Stimulated activated memory B cell treated with anti-CD40 and anti-IgM and Interleukin-4, amounts not matched to agents 10 μg/mL and 1 μg/mL and 100 μg/mL, for 72 hours (primary cell): ENCODE data around the gene ZBTB16.

ENCODE experiments used
- ATAC-seq: fragments of 150-1000 bp; cut with Tn5 transposase; 2 replicates; pipeline ENCODE4 v1.10.0; 2021
- H3K27ac Mint-ChIP-seq: one replicate; pipeline ENCODE4 v1.8.0; 2022; ENCODE audit warnings: mild to moderate bottlenecking, mixed read lengths
- H3K27me3 Mint-ChIP-seq: one replicate; pipeline ENCODE4 v1.8.0; 2022; ENCODE audit warnings: mixed read lengths
- H3K36me3 Mint-ChIP-seq: one replicate; pipeline ENCODE4 v1.8.0; 2022; ENCODE audit warnings: mixed read lengths
- H3K4me1 Mint-ChIP-seq: one replicate; pipeline ENCODE4 v1.8.0; 2022; ENCODE audit warnings: mixed read lengths
- H3K4me3 Mint-ChIP-seq: one replicate; pipeline ENCODE4 v1.8.0; 2022; ENCODE audit warnings: mild to moderate bottlenecking, moderate library complexity, mixed read lengths
- H3K9me3 Mint-ChIP-seq: one replicate; pipeline ENCODE4 v1.8.0; 2022; ENCODE audit warnings: mixed read lengths

ZBTB16 gene

DNA sequence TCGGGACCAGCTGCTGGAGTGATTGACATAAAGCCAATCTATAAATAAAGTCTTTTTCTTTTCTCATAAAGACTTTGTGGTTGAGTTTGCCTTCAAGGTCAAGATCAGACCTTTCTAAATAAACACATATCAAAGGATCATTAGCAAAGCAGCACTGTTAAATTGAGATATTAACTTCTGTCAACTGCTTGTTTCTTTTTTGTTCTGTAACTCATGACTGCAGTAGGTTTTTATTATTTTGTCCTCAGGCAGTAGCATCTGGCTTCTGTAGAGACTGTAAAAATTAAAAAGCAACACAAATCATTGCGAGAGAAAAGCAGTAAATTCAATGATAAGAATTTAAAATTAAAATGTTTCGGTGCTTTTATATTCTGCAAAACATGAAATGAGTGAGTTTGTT lies 159.0 kb downstream of the ZBTB16 start:
- no peak for ATAC-seq
- H3K9me3 Mint-ChIP-seq = no peaks in the 10 kb centered on the region
- H3K27ac Mint-ChIP-seq = no peak overlapping the region
- H3K27me3 Mint-ChIP-seq = no peaks in the 10 kb centered on the region
- peaks cover 20% of the 10 kb centered on the region for H3K4me1 Mint-ChIP-seq
- H3K36me3 Mint-ChIP-seq = no peaks in the 10 kb centered on the region
- H3K4me3 Mint-ChIP-seq = no peak overlapping the region

DNA sequence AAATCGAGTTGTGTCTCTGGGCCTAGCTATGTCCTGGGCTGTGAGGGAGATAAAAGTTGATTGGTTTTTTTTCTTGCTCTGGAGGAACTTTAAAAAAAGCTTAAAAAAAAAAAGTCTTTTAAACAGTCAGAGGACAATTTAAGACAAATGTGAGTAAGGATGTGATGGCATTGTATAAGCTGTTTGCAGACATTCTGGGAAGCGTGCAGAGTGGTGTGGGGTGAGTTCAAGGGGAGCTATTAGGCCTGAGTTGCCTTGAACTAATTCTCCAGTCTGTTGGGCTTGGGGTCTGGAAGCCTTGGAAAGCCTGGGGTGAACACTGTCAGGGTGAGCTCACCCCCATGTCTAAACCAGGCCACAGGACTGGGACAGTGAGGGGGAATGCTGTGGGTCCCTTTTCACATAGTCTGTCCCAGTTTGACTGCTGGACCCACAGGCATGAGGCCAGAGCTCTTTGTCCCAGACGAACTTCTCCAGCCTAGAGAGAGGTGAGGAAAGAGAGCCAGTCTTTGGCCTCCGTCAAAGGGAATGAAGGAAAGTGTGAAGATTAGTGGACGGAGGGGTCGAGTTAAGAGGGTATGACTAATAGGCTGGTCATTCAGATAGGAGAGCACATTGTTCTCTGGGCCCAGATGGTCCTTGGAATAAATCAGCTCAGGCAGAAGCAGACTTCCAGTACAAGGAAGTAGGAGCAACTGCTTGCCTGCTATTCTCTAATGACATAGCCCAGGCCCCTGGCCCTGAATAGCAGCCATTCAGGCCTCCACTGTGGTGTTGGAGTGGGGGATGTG lies 160.2 kb downstream of the ZBTB16 start:
- peaks cover 20% of the 10 kb centered on the region for H3K4me1 Mint-ChIP-seq
- no peak overlapping the region for H3K4me3 Mint-ChIP-seq
- no peak overlapping the region for H3K27ac Mint-ChIP-seq
- no peak for ATAC-seq
- H3K36me3 Mint-ChIP-seq = no peaks in the 10 kb centered on the region
- no peaks in the 10 kb centered on the region for H3K9me3 Mint-ChIP-seq
- H3K27me3 Mint-ChIP-seq = no peaks in the 10 kb centered on the region

DNA sequence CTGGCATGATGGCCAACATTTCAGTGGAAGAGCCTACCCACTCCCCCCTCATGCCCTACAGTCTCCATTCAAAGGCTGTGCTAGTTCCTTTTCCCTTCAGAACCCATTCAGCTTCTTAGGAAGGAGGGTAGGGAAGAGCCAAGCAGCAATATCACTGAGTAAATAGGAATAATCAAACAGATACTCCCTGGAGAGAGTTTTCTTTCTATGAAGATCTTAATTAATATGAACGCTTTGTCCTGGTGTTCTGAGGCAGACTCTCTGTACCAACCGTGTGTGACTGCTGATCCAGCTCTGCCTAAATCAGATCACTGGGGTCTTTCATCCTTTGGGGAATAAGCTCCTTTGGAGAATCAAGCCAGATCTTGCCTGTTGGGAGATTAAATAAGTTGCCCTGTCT lies 161.5 kb downstream of the ZBTB16 start:
- H3K36me3 Mint-ChIP-seq = no peaks in the 10 kb centered on the region
- ATAC-seq = no peak
- no peaks in the 10 kb centered on the region for H3K27me3 Mint-ChIP-seq
- H3K9me3 Mint-ChIP-seq = no peaks in the 10 kb centered on the region
- peaks cover 22% of the 10 kb centered on the region for H3K4me1 Mint-ChIP-seq
- no peak overlapping the region for H3K4me3 Mint-ChIP-seq
- no peak overlapping the region for H3K27ac Mint-ChIP-seq

DNA sequence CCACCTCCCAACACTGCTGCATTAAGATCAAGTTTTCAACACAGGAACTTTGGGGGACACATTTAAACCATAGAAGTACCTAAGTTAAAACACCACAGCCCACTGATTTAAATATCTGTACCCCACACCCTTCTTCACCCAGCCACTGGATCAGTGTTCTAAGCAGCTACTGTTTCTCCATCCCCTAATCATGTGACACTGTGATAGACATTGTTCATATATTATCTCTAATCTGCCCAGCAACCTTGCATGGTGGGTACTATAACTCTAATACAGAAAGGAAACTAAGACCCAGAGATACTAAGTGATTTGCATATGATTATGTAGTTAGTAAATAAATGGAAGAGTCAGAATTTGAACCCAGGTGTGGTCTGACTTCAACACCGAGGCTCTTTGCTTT lies 166.2 kb downstream of the ZBTB16 start:
- ATAC-seq = no peak
- no peaks in the 10 kb centered on the region for H3K36me3 Mint-ChIP-seq
- no peak overlapping the region for H3K4me3 Mint-ChIP-seq
- peaks cover 14% of the 10 kb centered on the region for H3K4me1 Mint-ChIP-seq
- no peak overlapping the region for H3K27ac Mint-ChIP-seq
- peaks cover 3% of the 10 kb centered on the region for H3K27me3 Mint-ChIP-seq
- no peaks in the 10 kb centered on the region for H3K9me3 Mint-ChIP-seq

DNA sequence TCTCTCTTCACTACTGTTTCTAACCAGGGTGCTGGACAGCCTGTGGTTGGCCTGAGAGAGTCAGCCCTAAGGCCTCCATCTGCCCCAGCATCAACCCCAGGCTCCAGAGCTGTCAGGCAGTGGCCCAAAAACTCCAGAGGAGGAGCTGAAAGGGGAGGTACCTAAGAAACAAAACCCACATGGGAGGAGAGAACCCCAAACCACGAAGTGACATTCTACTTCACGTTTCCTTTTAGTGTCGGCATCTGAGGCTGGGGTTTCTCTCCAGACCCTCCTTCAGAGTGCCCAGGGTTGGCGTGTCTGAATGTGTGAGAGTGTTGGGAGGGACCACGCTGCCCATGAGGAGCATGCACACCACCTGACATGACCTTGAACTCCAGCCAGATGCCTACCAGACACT lies 166.8 kb downstream of the ZBTB16 start:
- H3K36me3 Mint-ChIP-seq = no peaks in the 10 kb centered on the region
- H3K9me3 Mint-ChIP-seq = no peaks in the 10 kb centered on the region
- ATAC-seq = no peak
- H3K27me3 Mint-ChIP-seq = peaks cover 10% of the 10 kb centered on the region
- H3K4me1 Mint-ChIP-seq = peaks cover 14% of the 10 kb centered on the region
- H3K4me3 Mint-ChIP-seq = no peak overlapping the region
- no peak overlapping the region for H3K27ac Mint-ChIP-seq

DNA sequence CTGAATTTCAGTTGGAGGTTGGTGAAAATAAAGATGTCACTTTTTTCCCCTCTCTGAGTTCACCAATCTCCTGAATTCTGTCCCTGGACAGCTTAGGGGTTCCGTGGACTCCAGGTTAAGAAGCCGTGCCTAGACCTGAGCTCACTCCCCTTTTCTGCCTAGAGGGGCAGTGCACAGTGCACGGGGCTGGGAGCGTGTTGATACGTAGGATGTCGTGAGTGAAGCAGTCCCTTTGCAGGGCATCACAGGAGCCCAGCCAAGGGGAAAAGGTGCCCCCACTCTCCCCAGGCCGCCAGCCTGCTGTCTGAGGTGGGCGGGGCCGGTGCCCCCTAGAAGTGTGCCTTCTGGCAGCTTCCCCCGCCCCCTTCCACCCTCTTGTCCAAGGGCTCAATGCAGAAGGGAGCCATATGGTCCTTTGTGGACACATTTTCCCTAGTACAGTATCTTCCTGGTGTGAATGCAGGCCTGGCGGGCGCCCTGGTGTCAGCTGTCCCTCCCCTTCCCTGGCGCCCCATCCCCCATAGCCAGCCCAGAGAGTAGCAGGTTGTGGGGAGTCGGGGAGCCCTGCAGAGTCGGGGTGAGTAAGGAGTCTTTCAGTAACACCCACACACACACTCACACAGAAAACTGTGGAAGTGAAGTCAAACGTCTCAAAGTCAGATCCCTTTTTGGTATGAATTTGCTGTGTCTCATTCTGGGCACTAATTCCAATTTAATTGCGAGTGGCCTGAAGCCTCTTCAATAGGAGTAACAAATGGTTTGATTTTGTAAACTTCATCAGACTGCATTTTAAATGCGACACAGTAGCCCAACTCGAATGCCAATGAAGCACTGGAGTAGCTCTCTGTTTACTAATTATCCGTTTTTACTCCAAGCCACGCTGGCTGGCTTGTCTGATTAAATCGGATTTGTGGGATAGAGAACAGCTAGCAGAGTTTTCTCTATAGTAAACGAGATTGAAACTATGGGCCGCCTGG lies 169.2 kb downstream of the ZBTB16 start:
- H3K4me3 Mint-ChIP-seq = no peak overlapping the region
- no peaks in the 10 kb centered on the region for H3K9me3 Mint-ChIP-seq
- H3K27me3 Mint-ChIP-seq = peaks cover 21% of the 10 kb centered on the region
- H3K4me1 Mint-ChIP-seq = peaks cover 14% of the 10 kb centered on the region
- no peaks in the 10 kb centered on the region for H3K36me3 Mint-ChIP-seq
- H3K27ac Mint-ChIP-seq = no peak overlapping the region
- no peak for ATAC-seq

DNA sequence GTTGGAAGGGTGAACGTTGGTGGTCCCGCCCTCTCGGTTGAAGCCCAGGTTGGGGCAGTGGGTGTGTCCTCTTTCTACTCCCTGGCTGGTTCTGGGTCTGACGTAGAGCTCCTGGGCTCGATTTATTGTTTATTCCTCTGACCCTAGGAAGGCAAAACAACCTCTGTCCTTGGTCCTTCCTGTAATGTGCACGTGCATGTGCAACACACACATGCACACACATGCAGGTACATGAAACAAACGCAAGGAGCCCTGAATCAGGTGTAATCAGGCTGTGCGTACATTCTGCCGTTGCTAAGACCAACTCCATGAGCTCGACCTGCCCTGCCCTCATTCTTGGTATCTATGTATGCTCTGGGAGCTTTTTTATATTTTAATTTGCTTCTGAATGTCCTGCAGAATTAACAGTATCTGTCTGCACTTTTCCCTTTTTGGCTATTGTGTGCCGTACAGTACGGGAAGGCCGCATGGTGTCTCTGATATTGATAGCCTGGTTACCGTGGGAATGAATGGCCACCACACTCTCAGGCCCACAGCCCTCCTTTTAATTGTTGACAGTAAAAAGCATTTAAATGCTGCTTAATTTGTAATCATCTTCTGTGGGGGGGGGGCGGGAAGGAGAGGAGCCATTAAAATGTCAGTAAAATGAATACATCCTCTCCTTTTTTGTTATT lies 170.7 kb downstream of the ZBTB16 start:
- Mint-ChIP-seq H3K27ac (no peak overlapping the region), H3K36me3 (no peaks in the 10 kb centered on the region), H3K4me3 (no peak overlapping the region), H3K9me3 (no peaks in the 10 kb centered on the region), H3K27me3 (peaks cover 25% of the 10 kb centered on the region), H3K4me1 (peaks cover 14% of the 10 kb centered on the region)
- ATAC-seq = no peak

DNA sequence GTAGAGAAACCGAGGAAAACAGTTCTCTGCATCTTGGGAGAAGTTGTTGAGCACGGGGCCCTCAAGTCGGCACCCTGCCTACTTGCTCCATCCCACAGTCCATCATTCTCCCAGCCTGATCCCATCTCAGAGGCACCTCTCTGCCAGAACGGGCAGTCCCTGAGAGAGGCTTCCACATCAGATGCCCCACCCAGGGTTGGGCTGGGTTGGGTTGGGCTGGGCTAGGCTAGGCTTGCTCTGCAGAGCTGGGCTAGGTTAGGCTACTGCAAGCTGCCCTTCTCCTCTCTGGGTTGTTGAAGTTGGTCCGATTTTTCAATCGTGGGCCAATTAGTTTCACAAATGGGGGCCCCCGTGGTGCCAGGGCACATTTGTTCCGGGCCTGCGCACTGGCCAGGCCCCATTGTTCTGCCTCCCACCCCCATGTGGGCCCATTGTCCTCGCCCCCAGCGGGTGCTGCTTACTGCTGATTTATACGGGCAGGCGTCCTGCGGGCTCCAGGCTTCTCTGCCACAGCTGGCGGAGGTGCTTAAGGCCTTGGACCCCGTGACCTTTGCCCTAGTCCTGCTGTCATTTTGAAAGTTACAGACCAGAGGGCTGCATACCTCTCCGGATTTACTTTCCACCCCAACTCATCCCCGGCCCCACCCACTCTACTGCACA lies 173.0 kb downstream of the ZBTB16 start:
- H3K4me1 Mint-ChIP-seq = no peaks in the 10 kb centered on the region
- H3K9me3 Mint-ChIP-seq = no peaks in the 10 kb centered on the region
- H3K36me3 Mint-ChIP-seq = no peaks in the 10 kb centered on the region
- no peak overlapping the region for H3K27ac Mint-ChIP-seq
- no peak overlapping the region for H3K4me3 Mint-ChIP-seq
- ATAC-seq = no peak
- H3K27me3 Mint-ChIP-seq = peaks cover 34% of the 10 kb centered on the region

DNA sequence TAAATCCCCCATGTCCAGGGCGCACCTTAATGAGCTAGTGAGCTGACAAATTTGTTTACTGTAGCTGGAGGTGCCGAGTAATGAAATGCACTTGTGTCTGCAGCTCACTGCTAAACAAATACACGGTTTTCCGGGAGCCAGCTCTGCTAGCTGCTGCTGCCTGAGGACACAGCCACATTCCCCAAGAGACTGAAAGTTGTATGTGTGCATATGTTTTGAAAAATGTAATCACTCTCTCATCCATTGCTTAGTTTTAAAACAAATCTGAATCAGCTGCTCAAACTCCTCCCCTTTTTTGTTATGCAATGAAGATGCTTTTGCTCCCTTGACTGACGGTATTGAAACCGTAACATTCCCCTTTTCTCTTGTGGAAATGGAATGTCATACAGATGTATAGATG lies 174.2 kb downstream of the ZBTB16 start:
- H3K27me3 Mint-ChIP-seq = peaks cover 45% of the 10 kb centered on the region
- no peaks in the 10 kb centered on the region for H3K9me3 Mint-ChIP-seq
- H3K4me1 Mint-ChIP-seq = no peaks in the 10 kb centered on the region
- no peak overlapping the region for H3K27ac Mint-ChIP-seq
- no peak overlapping the region for H3K4me3 Mint-ChIP-seq
- H3K36me3 Mint-ChIP-seq = no peaks in the 10 kb centered on the region
- no peak for ATAC-seq

DNA sequence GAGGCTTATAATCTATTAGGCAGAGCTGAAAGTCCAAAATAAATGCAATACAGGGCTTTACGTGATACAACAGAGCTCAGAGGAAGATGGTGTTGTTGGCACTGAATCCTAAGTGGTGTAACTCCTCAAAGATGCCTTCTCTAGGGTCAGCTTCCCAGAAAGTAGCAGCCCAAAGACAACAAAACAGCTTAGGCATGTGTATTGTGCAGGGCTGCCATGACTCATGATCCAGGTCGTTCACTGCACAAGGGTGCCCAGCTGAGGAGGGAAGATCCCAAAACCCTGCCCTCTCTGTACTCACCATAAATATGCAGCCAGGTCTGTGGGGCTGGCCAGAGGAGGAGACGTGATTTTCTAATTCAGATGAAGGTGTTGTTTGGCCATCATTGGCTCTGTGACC lies 177.3 kb downstream of the ZBTB16 start:
- Mint-ChIP-seq H3K27ac (no peak overlapping the region), H3K4me1 (no peaks in the 10 kb centered on the region), H3K27me3 (peaks cover 46% of the 10 kb centered on the region), H3K36me3 (no peaks in the 10 kb centered on the region), H3K4me3 (no peak overlapping the region), H3K9me3 (no peaks in the 10 kb centered on the region)
- ATAC-seq = no peak

DNA sequence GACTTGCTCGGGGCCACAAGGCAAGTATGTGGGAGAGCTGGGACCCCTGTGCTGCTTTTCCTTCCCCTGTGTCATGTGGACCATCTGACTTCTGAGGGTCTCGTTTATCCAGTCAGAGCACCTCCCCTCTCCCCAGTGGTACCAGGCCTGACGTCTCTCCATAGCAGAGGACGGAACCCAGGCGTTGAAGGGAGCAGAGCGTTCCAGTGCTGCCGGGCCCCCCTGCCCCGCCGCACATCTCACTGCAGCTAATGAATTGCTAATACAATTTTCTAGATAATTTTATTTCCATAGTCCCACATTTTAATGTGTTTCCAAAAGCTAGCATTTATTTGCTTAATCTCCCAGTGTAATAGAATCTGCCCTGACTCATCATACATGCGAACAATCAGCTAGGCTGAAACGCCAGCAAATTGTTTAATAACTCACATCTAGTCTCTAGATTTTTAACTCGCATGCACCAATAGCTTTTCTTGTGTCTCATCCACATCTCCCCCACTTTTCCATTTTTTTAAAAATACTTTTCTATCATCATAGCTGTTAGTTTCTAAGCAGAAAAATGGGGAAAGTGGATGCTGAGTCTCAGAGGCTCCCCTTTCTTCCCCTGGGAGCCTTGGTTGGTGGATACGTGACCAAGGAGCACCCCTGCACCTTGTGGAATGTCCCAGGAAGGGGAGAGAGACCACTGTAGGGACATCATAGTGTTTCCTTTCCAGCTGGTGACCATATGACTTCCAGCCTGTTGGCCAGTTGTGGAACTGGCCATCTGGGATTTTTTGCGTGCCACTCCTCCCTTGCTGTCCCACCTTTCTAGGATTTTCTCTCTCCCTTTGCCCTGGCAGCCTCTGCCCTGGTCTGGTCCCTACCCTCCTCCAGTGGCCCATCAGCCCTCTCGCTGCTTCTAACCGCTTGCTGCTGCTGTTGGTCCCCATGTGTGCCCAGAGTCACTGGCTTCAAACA lies 178.1 kb downstream of the ZBTB16 start:
- H3K27ac Mint-ChIP-seq = no peak overlapping the region
- peaks cover 50% of the 10 kb centered on the region for H3K27me3 Mint-ChIP-seq
- H3K36me3 Mint-ChIP-seq = no peaks in the 10 kb centered on the region
- ATAC-seq = no peak
- no peaks in the 10 kb centered on the region for H3K4me1 Mint-ChIP-seq
- H3K4me3 Mint-ChIP-seq = no peak overlapping the region
- no peaks in the 10 kb centered on the region for H3K9me3 Mint-ChIP-seq

DNA sequence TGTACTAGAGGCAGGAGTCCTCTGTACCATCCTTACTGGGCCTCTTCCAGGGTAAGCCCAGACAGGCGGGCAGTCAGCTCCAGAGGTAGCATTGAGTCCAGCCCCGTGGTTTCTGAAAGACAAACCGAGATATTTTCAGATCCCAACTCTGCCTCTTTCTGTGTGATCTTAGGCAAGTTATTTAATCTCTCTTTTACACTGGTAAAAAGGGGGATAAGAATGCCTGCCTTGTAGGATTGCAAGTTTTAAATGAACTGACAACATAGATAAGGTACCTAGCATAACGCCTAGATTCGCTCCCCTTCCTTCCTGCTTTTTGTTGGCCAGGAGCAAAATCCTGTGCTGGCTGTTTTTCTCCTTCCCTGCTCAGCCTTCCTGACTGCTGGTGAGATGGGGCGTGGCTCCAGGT lies 180.2 kb downstream of the ZBTB16 start:
- Mint-ChIP-seq H3K27me3 (peaks cover 40% of the 10 kb centered on the region), H3K9me3 (no peaks in the 10 kb centered on the region), H3K36me3 (no peaks in the 10 kb centered on the region), H3K27ac (no peak overlapping the region), H3K4me3 (no peak overlapping the region), H3K4me1 (no peaks in the 10 kb centered on the region)
- no peak for ATAC-seq

DNA sequence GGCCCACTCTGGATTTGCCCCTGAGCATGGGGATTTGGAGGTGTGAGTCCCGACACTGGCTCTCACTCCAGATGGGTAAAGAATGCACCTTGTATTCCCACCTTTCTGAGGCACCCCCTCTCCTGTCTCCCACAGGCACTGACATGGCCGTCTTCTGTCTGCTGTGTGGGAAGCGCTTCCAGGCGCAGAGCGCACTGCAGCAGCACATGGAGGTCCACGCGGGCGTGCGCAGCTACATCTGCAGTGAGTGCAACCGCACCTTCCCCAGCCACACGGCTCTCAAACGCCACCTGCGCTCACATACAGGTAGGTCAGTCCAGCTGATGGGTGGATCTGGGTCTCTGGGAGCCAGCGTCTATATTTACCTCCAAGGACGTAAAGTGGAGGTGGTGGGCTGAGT lies 182.5 kb downstream of the ZBTB16 start:
- no peaks in the 10 kb centered on the region for H3K4me1 Mint-ChIP-seq
- H3K36me3 Mint-ChIP-seq = no peaks in the 10 kb centered on the region
- no peak for ATAC-seq
- no peaks in the 10 kb centered on the region for H3K9me3 Mint-ChIP-seq
- H3K4me3 Mint-ChIP-seq = no peak overlapping the region
- H3K27ac Mint-ChIP-seq = no peak overlapping the region
- H3K27me3 Mint-ChIP-seq = peaks cover 29% of the 10 kb centered on the region
